Suprapubic skin (tissue), 3 donors: ENCODE data around the gene HECTD2.

ENCODE experiments used
- CTCF ChIP-seq, 2 donors: fragments of 200-600 bp in 1 of 2; fragments of 450-650 bp in 1 of 2; sonication (generic) in 1 of 2; IDR thresholded peaks; one replicate each; pipeline ENCODE4 v1.5.1; 2016 to 2019; ENCODE audit warnings: antibody characterized with exemption in 2 of 2, mild to moderate bottlenecking in 1 of 2, moderate library complexity in 1 of 2
- POLR2A ChIP-seq, 2 donors: fragments of 450-650 bp; IDR thresholded peaks; one replicate each; pipeline ENCODE4 v1.6.1; 2017; ENCODE audit warnings: antibody characterized with exemption in 2 of 2, mild to moderate bottlenecking in 2 of 2, moderate library complexity in 2 of 2

- TF ChIP-seq CTCF (IDR thresholded peaks at IDR 0.05) (no peak), POLR2A (IDR thresholded peaks at IDR 0.05) (no peak)
Observed at GRCh38 chr10:91391920-91392319, 18.2 kb upstream of the HECTD2 start.
